ENCODE results near the gene UBR2.

- TF ChIP-seq CTCF (conservative IDR thresholded peaks at IDR 0.05; ENCODE audit: low read depth, low read length) (no peak), EZH2 (IDR thresholded peaks at IDR 0.05; ENCODE audit: borderline replicate concordance, low read depth, low read length, poor library complexity, severe bottlenecking) (no peak)
Observed at GRCh38 chr6:42552380-42552779, 11.4 kb upstream of the UBR2 start.

Measured in A673 (cell line).